ENCODE data around the gene NR2F2.

The NR2F2 gene

GRCh38 chr15:96343113-96344059 is 12.9 kb downstream of the NR2F2 start:
- no peak for DNase-seq

DNA sequence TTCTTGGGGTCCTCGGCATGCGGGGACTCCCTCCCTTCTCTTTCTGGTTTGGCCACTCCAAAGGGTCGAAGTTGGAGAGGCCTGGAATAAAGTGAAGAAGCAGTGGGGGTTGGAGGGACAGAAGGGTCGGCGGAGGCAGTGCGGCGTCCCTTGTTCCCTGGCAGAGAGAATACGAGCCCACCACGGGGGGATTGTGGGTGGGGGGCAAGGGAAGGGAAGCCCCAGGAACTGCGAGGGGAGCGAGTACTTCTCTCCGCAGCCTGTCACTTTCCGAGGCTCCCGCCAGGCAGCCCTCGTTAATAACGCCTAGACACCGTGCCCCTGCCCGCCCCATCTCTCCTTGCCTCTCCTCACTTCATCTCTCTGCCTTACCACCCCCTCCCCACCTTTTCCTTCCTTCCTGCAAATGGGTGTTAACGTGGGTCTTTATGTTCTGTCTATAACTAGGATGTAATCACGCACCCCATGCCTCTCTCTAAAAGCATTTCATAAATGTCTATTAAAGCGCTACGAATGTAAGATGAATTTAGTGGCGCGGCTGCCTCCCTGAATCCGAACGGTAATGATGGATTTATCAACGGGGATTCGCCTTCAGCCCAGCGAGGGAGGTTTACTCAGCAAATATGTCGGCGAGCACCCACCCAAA is 13.7 kb downstream of the NR2F2 start:
- DNase-seq = no peak

- no peak for DNase-seq
These were observed 14.4 kb downstream of the NR2F2 start for GRCh38 chr15:96344706-96345559.

- no peak for DNase-seq
These were observed 15.3 kb downstream of the NR2F2 start for GRCh38 chr15:96345560-96346399.

- DNase-seq = no peak
These were observed 16.0 kb downstream of the NR2F2 start for GRCh38 chr15:96346409-96346970.

GRCh38 chr15:96347181-96348111 is 16.9 kb downstream of the NR2F2 start:
- DNase-seq = no peak

GRCh38 chr15:96348112-96349027 is 17.9 kb downstream of the NR2F2 start:
- no peak for DNase-seq

GRCh38 chr15:96349034-96349856 is 18.7 kb downstream of the NR2F2 start:
- no peak for DNase-seq

DNA sequence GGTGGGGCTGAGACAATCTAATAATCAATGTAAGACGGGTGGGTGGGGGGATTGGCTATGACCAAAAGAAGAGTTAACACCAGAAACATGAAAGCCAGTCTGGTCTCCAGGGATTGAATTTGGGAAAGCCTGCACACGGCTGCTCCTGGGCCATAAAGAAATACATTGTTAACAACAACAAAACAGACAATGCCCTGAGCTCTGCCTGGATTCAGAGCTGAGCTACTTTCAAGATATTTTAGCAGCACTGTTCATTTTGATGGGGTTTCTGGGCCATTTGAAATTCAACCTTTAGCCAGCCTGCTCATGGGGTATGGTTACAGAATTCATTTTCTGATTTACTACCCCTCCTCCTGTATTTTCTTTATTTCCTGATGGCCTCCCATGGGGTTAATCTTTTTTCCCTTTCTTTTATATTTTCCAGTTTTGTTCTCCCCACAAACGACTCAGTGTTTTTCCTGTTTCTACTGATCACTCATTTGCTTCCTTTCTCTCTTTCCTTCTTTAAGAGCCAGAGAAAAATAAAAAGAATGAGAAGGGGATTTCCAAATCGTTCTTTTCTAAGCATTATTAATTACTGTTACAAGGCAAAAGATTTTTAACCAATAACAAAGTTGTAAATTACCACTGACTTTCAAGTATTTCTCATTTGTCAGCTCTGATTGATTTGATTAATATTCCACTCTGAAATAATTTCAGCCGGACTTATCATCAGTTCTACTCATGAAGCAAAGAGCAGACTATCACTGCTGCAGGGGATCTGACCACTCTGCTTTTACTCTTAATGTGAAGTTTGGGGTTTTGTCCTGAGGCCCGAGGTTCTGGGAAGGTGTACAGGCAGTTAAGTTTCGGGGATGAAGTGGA is 19.6 kb downstream of the NR2F2 start:
- DNase-seq = no peak

GRCh38 chr15:96350934-96351724 is 20.6 kb downstream of the NR2F2 start:
- DNase-seq = no peak

GRCh38 chr15:96351761-96352603 is 21.5 kb downstream of the NR2F2 start:
- no peak for DNase-seq

DNA sequence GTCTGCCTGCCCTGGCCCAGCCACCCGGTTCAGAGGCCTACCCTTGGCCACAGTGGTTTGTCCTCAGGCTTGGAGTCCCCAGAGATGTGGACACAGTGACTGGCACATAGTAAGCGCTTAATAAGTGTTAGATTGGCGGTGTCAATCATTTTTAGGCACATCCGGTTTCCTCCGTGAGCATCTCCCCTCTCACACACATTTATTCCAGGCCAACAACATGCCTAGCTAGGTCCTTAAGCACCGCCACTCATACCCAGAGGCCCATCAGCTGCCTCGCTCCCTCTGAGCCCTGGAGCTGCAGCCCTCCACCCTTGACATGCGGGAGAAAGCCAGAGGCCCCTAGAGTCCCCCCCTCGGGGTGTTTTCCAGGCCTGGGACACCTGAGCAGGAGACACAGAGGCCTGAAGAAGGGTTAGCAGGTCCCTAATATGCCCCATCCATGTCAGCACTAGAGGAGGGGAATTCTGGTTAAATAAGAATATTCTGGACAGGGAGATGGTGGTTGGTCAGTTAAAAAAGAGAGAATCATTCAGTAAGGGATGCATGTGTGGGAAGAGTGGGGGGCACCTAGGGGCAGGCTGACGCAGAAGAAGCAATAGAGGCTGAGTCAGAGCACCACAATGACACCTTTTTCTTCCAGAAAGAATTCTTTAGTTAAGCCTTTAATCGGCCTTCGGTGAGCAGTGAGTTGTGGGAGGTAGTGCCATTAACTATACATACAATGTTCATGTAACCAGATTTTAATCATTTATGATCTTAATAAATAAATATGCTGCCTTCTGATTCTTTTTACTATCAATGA is 22.3 kb downstream of the NR2F2 start:
- no peak for DNase-seq

DNA sequence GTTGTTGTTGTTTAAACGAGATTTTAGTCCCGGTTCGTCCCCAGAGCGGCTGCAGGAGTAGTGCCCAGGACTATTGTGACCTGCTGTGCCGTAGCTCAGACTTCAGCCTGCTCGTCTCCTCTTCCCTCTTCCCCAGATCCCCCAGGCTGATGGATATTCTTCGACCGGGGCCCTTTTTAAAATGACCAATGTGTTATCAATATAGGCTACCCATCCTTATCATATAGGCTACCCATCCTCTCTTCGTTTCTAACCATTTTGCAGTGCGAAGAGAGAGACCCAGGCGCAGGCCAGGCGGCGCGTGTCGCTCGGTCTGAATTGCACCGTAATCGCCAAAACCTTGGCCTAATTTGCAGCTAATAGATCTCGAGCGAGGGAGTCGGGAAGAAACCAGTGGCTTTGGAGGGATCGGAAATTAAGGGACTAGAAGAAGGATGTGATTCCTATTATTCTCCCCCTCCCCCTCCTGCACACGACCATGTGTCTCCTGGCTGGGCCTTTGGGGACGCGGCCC is 23.0 kb downstream of the NR2F2 start:
- DNase-seq = no peak

- DNase-seq = no peak
These were observed 23.6 kb downstream of the NR2F2 start for GRCh38 chr15:96353930-96354730.

Data from effector CD4-positive, alpha-beta T cell (primary cell).